OCI-LY3 (cell line): ENCODE data around the gene IL26.

ENCODE experiments used
- H2AFZ ChIP-seq: fragments of 200-600, 300-600 bp; shearing (Covaris generic); 2 replicates; pipeline ENCODE4 v1.6.0; 2014; ENCODE audit warnings: antibody characterized with exemption, low read depth, low read length
- H3K27ac ChIP-seq: fragments of 200-600, 300-600 bp; sonication (generic); 2 replicates; pipeline ENCODE4 v1.5.1; 2014; ENCODE audit warnings: mild to moderate bottlenecking, low read length, moderate library complexity, mixed read lengths
- H3K27me3 ChIP-seq: fragments of 200-600, 300-600 bp; sonication (generic); 2 replicates; pipeline ENCODE4 v1.6.1; 2014; ENCODE audit warnings: low read depth, low read length, mixed read lengths
- H3K36me3 ChIP-seq: fragments of 200-600, 300-600 bp; sonication (generic); replicated peaks from 2 replicates; pipeline ENCODE3; 2014; ENCODE audit warnings: low read depth, low read length, mixed read lengths
- H3K4me1 ChIP-seq: fragments of 300-600, 200-600 bp; sonication (generic); 2 replicates; pipeline ENCODE4 v1.6.1; 2014; ENCODE audit warnings: low read length, mixed read lengths
- H3K4me2 ChIP-seq: fragments of 200-600, 300-600 bp; sonication (generic); 2 replicates; pipeline ENCODE4 v1.6.1; 2014; ENCODE audit warnings: low read length, mixed read lengths
- H3K4me3 ChIP-seq: fragments of 300-600, 200-600 bp; sonication (generic); 2 replicates; pipeline ENCODE4 v1.5.1; 2014; ENCODE audit warnings: antibody characterized with exemption, mild to moderate bottlenecking, low read length, moderate library complexity
- H3K79me2 ChIP-seq: fragments of 300-600, 200-600 bp; shearing (Covaris generic); 2 replicates; pipeline ENCODE4 v1.6.1; 2014; ENCODE audit warnings: mild to moderate bottlenecking, low read length, mixed read lengths
- H3K9ac ChIP-seq: fragments of 300-600, 200-600 bp; shearing (Covaris generic); 2 replicates; pipeline ENCODE4 v1.6.0; 2014; ENCODE audit warnings: mild to moderate bottlenecking, low read length, moderate library complexity
- H3K9me3 ChIP-seq: fragments of 200-600, 300-600 bp; shearing (Covaris generic); 2 replicates; pipeline ENCODE4 v1.6.1; 2014; ENCODE audit warnings: low read length, mixed read lengths; ENCODE audit not compliant: insufficient read depth
- H4K20me1 ChIP-seq: fragments of 200-600, 300-600 bp; sonication (generic); 2 replicates; pipeline ENCODE4 v1.6.1; 2016; ENCODE audit warnings: low read length, mixed read lengths; ENCODE audit not compliant: insufficient read depth
- CTCF ChIP-seq: fragments of 200-600, 300-600 bp; sonication (generic); IDR thresholded peaks from 2 replicates; pipeline ENCODE4 v1.5.1; 2014; ENCODE audit warnings: antibody characterized with exemption, low read length, low read depth
- EZH2phosphoT487 ChIP-seq: fragments of 200-600 bp; shearing (Covaris generic); IDR thresholded peaks from 2 replicates; pipeline ENCODE4 v1.6.1; 2018; ENCODE audit warnings: antibody characterized with exemption, mixed run types, low read depth

The IL26 gene

GRCh38 chr12:68178774-68179439 is 46.7 kb downstream of the IL26 start:
- H3K9me3 ChIP-seq, result no peaks in the 10 kb centered on the region
- H2AFZ ChIP-seq, result no peak overlapping the region
- H3K4me2 ChIP-seq, result no peak overlapping the region
- no peak overlapping the region for H3K4me3 ChIP-seq
- H3K9ac ChIP-seq, result no peak overlapping the region
- no peaks in the 10 kb centered on the region for H3K79me2 ChIP-seq
- TF ChIP-seq CTCF (no peak), EZH2phosphoT487 (no peak)
- 0 out of 2 replicates have a peak, but pooled peaks cover 8% of the 10 kb centered on the region for H3K27me3 ChIP-seq
- H3K36me3 ChIP-seq, result no peaks in the 10 kb centered on the region
- H3K27ac ChIP-seq, result no peak overlapping the region
- peaks cover 4% of the 10 kb centered on the region; the same call in 1 of the 2 replicates for H3K4me1 ChIP-seq
- H4K20me1 ChIP-seq, result no peaks in the 10 kb centered on the region

GRCh38 chr12:68178184-68178583 is 47.4 kb downstream of the IL26 start:
- H3K27ac ChIP-seq, result no peak overlapping the region
- H3K27me3 ChIP-seq, result 0 out of 2 replicates have a peak, but pooled peaks cover 8% of the 10 kb centered on the region
- no peaks in the 10 kb centered on the region for H3K9me3 ChIP-seq
- no peak overlapping the region for H2AFZ ChIP-seq
- TF ChIP-seq CTCF (no peak), EZH2phosphoT487 (no peak)
- no peak overlapping the region for H3K4me2 ChIP-seq
- no peaks in the 10 kb centered on the region for H3K79me2 ChIP-seq
- H3K4me3 ChIP-seq, result no peak overlapping the region
- H3K4me1 ChIP-seq, result peaks cover 4% of the 10 kb centered on the region; the same call in 1 of the 2 replicates
- H4K20me1 ChIP-seq, result no peaks in the 10 kb centered on the region
- H3K36me3 ChIP-seq, result no peaks in the 10 kb centered on the region
- no peak overlapping the region for H3K9ac ChIP-seq

- Histone ChIP-seq H3K9ac (no peak overlapping the region), H3K4me1 (peaks cover 4% of the 10 kb centered on the region; the same call in 1 of the 2 replicates), H3K9me3 (no peaks in the 10 kb centered on the region), H3K79me2 (no peaks in the 10 kb centered on the region), H3K4me3 (no peak overlapping the region), H3K36me3 (no peaks in the 10 kb centered on the region), H4K20me1 (no peaks in the 10 kb centered on the region), H3K4me2 (no peak overlapping the region), H2AFZ (no peak overlapping the region), H3K27me3 (0 out of 2 replicates have a peak, but pooled peaks cover 8% of the 10 kb centered on the region), H3K27ac (no peak overlapping the region)
- TF ChIP-seq EZH2phosphoT487, result no peak
- TF ChIP-seq CTCF, result no peak
Measured at GRCh38 chr12:68177562-68177961, 48.0 kb downstream of the IL26 start.

GRCh38 chr12:68176257-68176656 is 49.4 kb downstream of the IL26 start:
- H4K20me1 ChIP-seq, result no peaks in the 10 kb centered on the region
- H3K4me1 ChIP-seq, result peaks cover 4% of the 10 kb centered on the region; the same call in 1 of the 2 replicates
- no peaks in the 10 kb centered on the region for H3K79me2 ChIP-seq
- H3K36me3 ChIP-seq, result no peaks in the 10 kb centered on the region
- H2AFZ ChIP-seq, result no peak overlapping the region; the same call in 1 of the 2 replicates
- H3K4me3 ChIP-seq, result no peak overlapping the region
- no peak overlapping the region for H3K4me2 ChIP-seq
- H3K27me3 ChIP-seq, result 0 out of 2 replicates have a peak, but pooled peaks cover 8% of the 10 kb centered on the region
- no peaks in the 10 kb centered on the region for H3K9me3 ChIP-seq
- H3K9ac ChIP-seq, result no peak overlapping the region
- TF ChIP-seq CTCF, result no peak
- no peak for TF ChIP-seq EZH2phosphoT487
- H3K27ac ChIP-seq, result no peak overlapping the region
